Measurements from ENCODE around the gene AMDHD1.

Gene AMDHD1

GRCh38 chr12:96007729-96008128 is 64.6 kb downstream of the AMDHD1 start:
- H3K36me3 ChIP-seq (ENCODE audit: insufficient read depth, low read length) = peaks cover 42% of the 10 kb centered on the region
- no peak overlapping the region for H3K27ac ChIP-seq
- no peak overlapping the region for H3K4me3 ChIP-seq
- no peaks in the 10 kb centered on the region for H3K9me3 ChIP-seq (ENCODE audit: low read depth, low read length)
- DNase-seq (ENCODE audit: low read depth, low spot score) = no peak
- TF ChIP-seq FOXP2 (optimal IDR thresholded peaks at IDR 0.05; ENCODE audit: control extremely low read depth, extremely low read length, insufficient read depth) = no peak
- no peak for TF ChIP-seq EZH2 (IDR thresholded peaks at IDR 0.05)
- no peak for TF ChIP-seq POLR2AphosphoS5 (IDR thresholded peaks at IDR 0.05; ENCODE audit: borderline replicate concordance, low read depth, low read length)
- no peak overlapping the region for H3K9ac ChIP-seq (ENCODE audit: insufficient read length)

DNA sequence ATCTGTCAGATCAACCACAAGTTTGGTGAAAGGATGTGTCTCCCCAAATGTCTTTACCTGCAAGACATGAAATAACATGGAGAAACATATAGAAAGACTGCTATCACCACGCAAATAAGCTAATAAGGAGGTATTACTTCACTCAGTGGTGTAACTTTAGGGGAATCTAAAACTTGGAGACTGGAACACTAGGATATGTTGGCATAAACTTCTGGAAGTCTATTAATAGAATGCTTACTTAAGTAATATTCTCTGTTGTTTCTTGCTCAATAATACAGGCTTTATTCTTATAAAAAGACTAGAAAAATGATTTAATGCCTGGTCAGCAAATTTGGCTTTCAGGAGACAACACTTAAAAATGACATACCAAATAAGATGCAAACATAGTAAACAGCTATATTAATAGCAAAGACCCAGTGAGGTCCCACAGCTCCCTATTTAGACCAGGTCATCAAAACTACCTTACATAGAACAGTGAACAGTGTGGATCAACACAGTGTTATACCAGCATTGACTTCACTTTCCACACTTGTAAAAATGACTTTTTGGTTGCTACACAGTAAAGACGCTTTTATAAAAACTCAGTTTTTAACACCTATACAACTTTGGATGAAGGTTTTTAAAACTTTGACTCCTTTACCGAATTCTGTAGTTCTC is 71.9 kb downstream of the AMDHD1 start:
- Histone ChIP-seq H3K4me3 (no peak overlapping the region), H3K27ac (no peak overlapping the region), H3K36me3 (ENCODE audit: insufficient read depth, low read length) (peaks cover 26% of the 10 kb centered on the region), H3K9ac (ENCODE audit: insufficient read length) (no peak overlapping the region), H3K9me3 (ENCODE audit: low read depth, low read length) (no peaks in the 10 kb centered on the region)
- TF ChIP-seq FOXP2 (optimal IDR thresholded peaks at IDR 0.05; ENCODE audit: control extremely low read depth, extremely low read length, insufficient read depth) = no peak
- TF ChIP-seq EZH2 (IDR thresholded peaks at IDR 0.05) = no peak
- TF ChIP-seq POLR2AphosphoS5 (IDR thresholded peaks at IDR 0.05; ENCODE audit: borderline replicate concordance, low read depth, low read length) = no peak
- DNase-seq (ENCODE audit: low read depth, low spot score) = no peak

DNA sequence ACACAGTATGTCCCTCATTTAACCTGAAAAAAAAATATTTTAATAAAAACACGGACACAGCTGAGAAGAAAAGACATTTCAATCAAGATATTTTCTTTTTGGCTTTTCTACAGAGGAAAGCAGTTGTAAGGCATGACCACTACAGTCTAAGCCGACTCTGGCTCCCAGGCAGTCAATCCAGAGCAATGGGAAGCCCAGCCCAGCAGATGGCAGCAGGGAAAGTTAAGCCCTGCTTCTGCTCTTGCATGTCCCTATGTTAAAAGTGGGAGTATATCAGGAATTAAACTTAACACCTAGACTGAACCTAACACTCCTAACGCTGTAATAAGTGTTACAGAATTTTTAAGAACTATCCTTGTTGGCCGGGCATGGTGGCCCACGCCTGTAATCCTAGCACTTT is 72.5 kb downstream of the AMDHD1 start:
- DNase-seq (ENCODE audit: low read depth, low spot score) = no peak
- peaks cover 28% of the 10 kb centered on the region for H3K36me3 ChIP-seq (ENCODE audit: insufficient read depth, low read length)

More for the DNA sequence above, 72.5 kb downstream of the AMDHD1 start:
- TF ChIP-seq EZH2 (IDR thresholded peaks at IDR 0.05) = no peak
- TF ChIP-seq FOXP2 (optimal IDR thresholded peaks at IDR 0.05; ENCODE audit: control extremely low read depth, extremely low read length, insufficient read depth) = no peak
- TF ChIP-seq POLR2AphosphoS5 (IDR thresholded peaks at IDR 0.05; ENCODE audit: borderline replicate concordance, low read depth, low read length) = no peak
- Histone ChIP-seq H3K9me3 (ENCODE audit: low read depth, low read length) (no peaks in the 10 kb centered on the region), H3K9ac (ENCODE audit: insufficient read length) (no peak overlapping the region), H3K4me3 (no peak overlapping the region), H3K27ac (no peak overlapping the region)
